ENCODE data around the gene ISOC2.
"Not testable (repeated sequence)": the region's sequence is repeated elsewhere in the genome, so short reads cannot be mapped to it uniquely, and the experiment has no call there.

Gene ISOC2

GRCh38 chr19:55461259-55461973, at the start of gene ISOC2:
Gene ISOC2 (minus strand): TSS chr19:55461642. CDS start chr19:55456486, 5,156 bp downstream.
- peak; percentile 99 for FAIRE-seq
- DNase-seq (ENCODE audit: insufficient read length, low spot score), result peak; percentile 99

- DNase-seq (ENCODE audit: insufficient read length, low spot score) (no peak), FAIRE-seq (no peak)
Measured at GRCh38 chr19:55508120-55508519, 46.7 kb upstream of the ISOC2 start.

GRCh38 chr19:55504981-55505380, 43.5 kb upstream of the ISOC2 start:
- FAIRE-seq (no peak), DNase-seq (ENCODE audit: insufficient read length, low spot score) (no peak)

- no peak for DNase-seq (ENCODE audit: insufficient read length, low spot score)
- no peak for FAIRE-seq
Measured at GRCh38 chr19:55504252-55504603, 42.8 kb upstream of the ISOC2 start.

- FAIRE-seq (peak; percentile 89), DNase-seq (ENCODE audit: insufficient read length, low spot score) (peak; percentile 84)
Measured at GRCh38 chr19:55503502-55504251, 42.2 kb upstream of the ISOC2 start.

GRCh38 chr19:55503157-55503501, 41.7 kb upstream of the ISOC2 start:
- FAIRE-seq (no peak), DNase-seq (ENCODE audit: insufficient read length, low spot score) (no peak)

GRCh38 chr19:55502197-55502952, 40.9 kb upstream of the ISOC2 start:
- no peak for FAIRE-seq

GRCh38 chr19:55500368-55500952, 39.0 kb upstream of the ISOC2 start:
- DNase-seq (ENCODE audit: insufficient read length, low spot score), result no peak
- no peak for FAIRE-seq

More at GRCh38 chr19:55502197-55502952, 40.9 kb upstream of the ISOC2 start:
- no peak for DNase-seq (ENCODE audit: insufficient read length, low spot score)

- no peak for FAIRE-seq
- no peak for DNase-seq (ENCODE audit: insufficient read length, low spot score)
Measured at GRCh38 chr19:55498246-55498840, 36.9 kb upstream of the ISOC2 start.

GRCh38 chr19:55497763-55498162, 36.3 kb upstream of the ISOC2 start:
- DNase-seq (ENCODE audit: insufficient read length, low spot score), result no peak
- no peak for FAIRE-seq

- not testable (repeated sequence) for FAIRE-seq; DNase-seq (ENCODE audit: insufficient read length, low spot score)
Measured at GRCh38 chr19:55496820-55497219, 35.4 kb upstream of the ISOC2 start.

GRCh38 chr19:55495646-55496349, 34.4 kb upstream of the ISOC2 start:
- DNase-seq (ENCODE audit: insufficient read length, low spot score) (no peak), FAIRE-seq (no peak)

- no peak for FAIRE-seq
- no peak for DNase-seq (ENCODE audit: insufficient read length, low spot score)
Measured at GRCh38 chr19:55494172-55494761, 32.8 kb upstream of the ISOC2 start.

- FAIRE-seq (no peak), DNase-seq (ENCODE audit: insufficient read length, low spot score) (no peak)
Measured at GRCh38 chr19:55493645-55494171, 32.3 kb upstream of the ISOC2 start.

- FAIRE-seq (no peak), DNase-seq (ENCODE audit: insufficient read length, low spot score) (no peak)
Measured at GRCh38 chr19:55493052-55493644, 31.7 kb upstream of the ISOC2 start.

- FAIRE-seq (no peak), DNase-seq (ENCODE audit: insufficient read length, low spot score) (no peak)
Measured at GRCh38 chr19:55492362-55492944, 31.0 kb upstream of the ISOC2 start.

GRCh38 chr19:55491546-55492360, 30.3 kb upstream of the ISOC2 start:
- DNase-seq (ENCODE audit: insufficient read length, low spot score) (no peak), FAIRE-seq (no peak)

Measured in HTR-8/SVneo (cell line).